Measurements from ENCODE around the gene MYBPH.

MYBPH gene

GRCh38 chr1:203163891-203164635 lies 11.6 kb downstream of the MYBPH start:
- no peak for DNase-seq

- no peak for DNase-seq
Measured at GRCh38 chr1:203162403-203162802, 13.2 kb downstream of the MYBPH start.

- DNase-seq = no peak
Measured at GRCh38 chr1:203161703-203162102, 13.9 kb downstream of the MYBPH start.

GRCh38 chr1:203161175-203161574 lies 14.5 kb downstream of the MYBPH start:
- no peak for DNase-seq

- no peak for DNase-seq
Measured at GRCh38 chr1:203159844-203160243, 15.8 kb downstream of the MYBPH start.

- DNase-seq = no peak
Measured at GRCh38 chr1:203158960-203159665, 16.5 kb downstream of the MYBPH start.

- no peak for DNase-seq
Measured at GRCh38 chr1:203158423-203158822, 17.2 kb downstream of the MYBPH start.

- no peak for DNase-seq
Measured at GRCh38 chr1:203156280-203156679, 19.3 kb downstream of the MYBPH start.

- DNase-seq = no peak
Measured at GRCh38 chr1:203153989-203154821, 21.4 kb downstream of the MYBPH start.

- DNase-seq = no peak
Measured at GRCh38 chr1:203153051-203153988, 22.3 kb downstream of the MYBPH start.

GRCh38 chr1:203152158-203153034 lies 23.2 kb downstream of the MYBPH start:
- DNase-seq = no peak

GRCh38 chr1:203151362-203152157 lies 24.1 kb downstream of the MYBPH start:
- no peak for DNase-seq

- DNase-seq = no peak
Measured at GRCh38 chr1:203150511-203151297, 24.9 kb downstream of the MYBPH start.

- no peak for DNase-seq
Measured at GRCh38 chr1:203149188-203149840, 26.3 kb downstream of the MYBPH start.

GRCh38 chr1:203148579-203148978 lies 27.0 kb downstream of the MYBPH start:
- DNase-seq = no peak

GRCh38 chr1:203148127-203148526 lies 27.5 kb downstream of the MYBPH start:
- DNase-seq = no peak

- DNase-seq = no peak
Measured at GRCh38 chr1:203147376-203147775, 28.2 kb downstream of the MYBPH start.

- no peak for DNase-seq
Measured at GRCh38 chr1:203146537-203146936, 29.1 kb downstream of the MYBPH start.

GRCh38 chr1:203146042-203146369 lies 29.6 kb downstream of the MYBPH start:
- DNase-seq = no peak

All from activated CD4-positive, alpha-beta T cell treated with anti-CD3 and anti-CD28 coated beads for 1 hour (primary cell).